Gastroesophageal sphincter (tissue), 4 donors: ENCODE data around the gene C1orf167. TPM values are rescaled to one million over a fixed set of nuclear protein-coding genes. Genes with fewer than 3 reads are reported as not detected.

Experiments
- ATAC-seq: fragments of 150-250 bp; one replicate; pipeline ENCODE4 v1.9.1; 2016; ENCODE audit warnings: mild to moderate bottlenecking, moderate library complexity
- H3K27ac ChIP-seq, 4 donors: fragments of 200-600 bp; sonication (generic) in 3 of 4; 1 replicate in 3 of 4; 2 replicates in 1 of 4; pipeline ENCODE4 v1.5.1; 2016 to 2019
- H3K27me3 ChIP-seq: fragments of 200-600 bp; sonication (generic); one replicate; pipeline ENCODE4 v1.5.1; 2019
- H3K36me3 ChIP-seq, 2 donors: fragments of 200-600 bp; sonication (generic); one replicate each; pipeline ENCODE4 v1.5.1; 2019; ENCODE audit warnings: control low read depth in 1 of 2
- H3K4me1 ChIP-seq, 3 donors: fragments of 200-600 bp; sonication (generic); 1 replicate in 2 of 3; 2 replicates in 1 of 3; pipeline ENCODE4 v1.5.1; 2016 to 2019; ENCODE audit warnings: control low read depth in 2 of 3
- H3K4me3 ChIP-seq, 2 donors: fragments of 200-600 bp; sonication (generic); one replicate each; pipeline ENCODE4 v1.5.1; 2019; ENCODE audit warnings: mild to moderate bottlenecking in 1 of 2, moderate library complexity in 1 of 2
- H3K9me3 ChIP-seq, 3 donors: fragments of 200-600 bp; sonication (generic); one replicate each; pipeline ENCODE4 v1.5.1; 2017 to 2019; ENCODE audit warnings: control low read depth in 2 of 3
- EP300 ChIP-seq: sonication (generic); formaldehyde crosslinking; IDR thresholded peaks from one replicate; pipeline ENCODE4 v1.6.1; 2017; ENCODE audit warnings: antibody characterized with exemption, mild to moderate bottlenecking
- POLR2A ChIP-seq, 2 donors: fragments of 450-650 bp; IDR thresholded peaks; one replicate each; pipeline ENCODE4 v1.6.1; 2017; ENCODE audit warnings: antibody characterized with exemption in 2 of 2, mild to moderate bottlenecking in 2 of 2, moderate library complexity in 1 of 2
- POLR2AphosphoS5 ChIP-seq: sonication (generic); formaldehyde crosslinking; IDR thresholded peaks from one replicate; pipeline ENCODE4 v1.6.1; 2017; ENCODE audit warnings: antibody characterized with exemption
- WGBS, 2 donors: methylation state at CpG; one replicate each; pipeline ENCODE4 v1.1.5; 2018; ENCODE audit warnings: low coverage in 1 of 2; 5-methylcytosine and 5-hydroxymethylcytosine counted together
- total RNA-seq, 4 donors: library from RNA; depleted of rRNA; stranded (reverse); fragments of >200 nt; gene quantifications; one replicate each; pipeline ENCODE4 v1.1.0, GENCODE V29; 2016
- TF ChIP-seq, protein P1 (sequence below), 4 experiments: fragments of 200-600 bp in 2 of 4; fragments of 450-650 bp in 2 of 4; sonication (generic) in 1 of 4; IDR thresholded peaks; one replicate each; pipeline ENCODE4 v1.5.1; 2017 to 2019; ENCODE audit warnings: antibody characterized with exemption in 4 of 4, mild to moderate bottlenecking in 2 of 4, moderate library complexity in 2 of 4

Gene C1orf167
- total RNA-seq, 4 donors from 2014 or later: 0.35 to 1.4 (median 0.75) TPM

DNA sequence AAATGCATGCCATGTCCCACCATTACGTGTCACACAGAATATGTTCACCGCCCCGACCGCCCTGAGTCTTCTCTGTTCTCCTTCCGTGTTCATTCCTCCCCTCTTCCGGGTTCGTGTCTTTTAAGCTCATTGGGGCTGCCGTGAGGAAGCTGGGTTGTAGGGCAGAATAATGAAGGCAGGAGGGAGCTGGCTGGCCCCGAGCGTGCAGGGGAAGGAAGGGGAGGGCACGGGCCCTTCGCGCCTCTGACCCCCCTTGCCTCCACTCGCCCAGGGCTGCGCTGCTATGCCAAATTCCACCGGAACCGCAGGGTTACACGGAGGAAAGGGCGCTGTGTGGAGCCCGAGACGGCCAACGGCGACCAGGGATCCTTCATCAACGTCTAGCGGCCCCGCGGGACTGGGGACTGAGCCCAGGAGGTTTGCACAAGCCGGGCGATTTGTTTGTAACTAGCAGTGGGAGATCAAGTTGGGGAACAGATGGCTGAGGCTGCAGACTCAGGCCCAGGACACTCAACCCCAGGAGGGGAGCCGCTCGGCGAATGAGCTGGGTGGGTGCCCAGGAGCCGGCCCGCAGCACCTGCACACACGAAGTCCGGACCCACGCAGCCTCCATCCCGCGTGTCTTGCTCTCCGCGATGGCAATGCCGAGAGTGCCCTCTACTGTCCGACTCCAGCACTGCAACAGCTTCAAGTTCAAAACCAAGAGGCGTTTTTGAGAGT is 42.5 kb upstream of the C1orf167 start:
- TF ChIP-seq, protein P1, sequence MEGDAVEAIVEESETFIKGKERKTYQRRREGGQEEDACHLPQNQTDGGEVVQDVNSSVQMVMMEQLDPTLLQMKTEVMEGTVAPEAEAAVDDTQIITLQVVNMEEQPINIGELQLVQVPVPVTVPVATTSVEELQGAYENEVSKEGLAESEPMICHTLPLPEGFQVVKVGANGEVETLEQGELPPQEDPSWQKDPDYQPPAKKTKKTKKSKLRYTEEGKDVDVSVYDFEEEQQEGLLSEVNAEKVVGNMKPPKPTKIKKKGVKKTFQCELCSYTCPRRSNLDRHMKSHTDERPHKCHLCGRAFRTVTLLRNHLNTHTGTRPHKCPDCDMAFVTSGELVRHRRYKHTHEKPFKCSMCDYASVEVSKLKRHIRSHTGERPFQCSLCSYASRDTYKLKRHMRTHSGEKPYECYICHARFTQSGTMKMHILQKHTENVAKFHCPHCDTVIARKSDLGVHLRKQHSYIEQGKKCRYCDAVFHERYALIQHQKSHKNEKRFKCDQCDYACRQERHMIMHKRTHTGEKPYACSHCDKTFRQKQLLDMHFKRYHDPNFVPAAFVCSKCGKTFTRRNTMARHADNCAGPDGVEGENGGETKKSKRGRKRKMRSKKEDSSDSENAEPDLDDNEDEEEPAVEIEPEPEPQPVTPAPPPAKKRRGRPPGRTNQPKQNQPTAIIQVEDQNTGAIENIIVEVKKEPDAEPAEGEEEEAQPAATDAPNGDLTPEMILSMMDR (IDR thresholded peaks at IDR 0.05): peak; percentile 89 to 93 (median 92)
- TF ChIP-seq EP300: no peak
- peak overlapping the region in 3 of 4 donors; percentile 20 to 56 (median 26) for H3K27ac ChIP-seq
- peak overlapping the region; percentile 12 to 46 for H3K4me3 ChIP-seq
- peaks cover 0 to 35% (median 0%) of the 10 kb centered on the region in 3 donors for H3K4me1 ChIP-seq
- peaks cover 19% of the 10 kb centered on the region for H3K27me3 ChIP-seq
- 4 to 28% methylated on average over 6 to 10 of the region's 44 CpGs for WGBS, 2 donors
- ATAC-seq: peak; percentile 72
- no peaks in the 10 kb centered on the region for H3K9me3 ChIP-seq
- no peaks in the 10 kb centered on the region for H3K36me3 ChIP-seq

DNA sequence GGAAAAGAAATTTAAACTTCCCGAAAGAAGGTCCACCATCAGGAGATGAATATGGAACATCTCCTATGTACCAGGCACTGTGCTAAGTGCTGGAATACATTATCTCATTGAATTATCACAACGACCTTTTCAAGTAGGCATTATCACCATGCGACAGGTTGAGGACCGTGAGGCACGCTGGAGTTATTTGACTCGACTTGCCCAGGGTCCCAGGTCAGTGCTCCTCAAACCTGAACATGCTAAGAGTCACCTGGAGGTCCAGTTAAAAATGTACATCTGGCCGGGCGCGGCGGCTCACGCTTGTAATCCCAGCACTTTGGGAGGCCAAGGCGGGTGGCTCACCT is 42.0 kb upstream of the C1orf167 start:
- 56 to 76% methylated on average over 6 to 9 of the region's 12 CpGs for WGBS, 2 donors
- Histone ChIP-seq H3K4me3 (peak overlapping the region in 1 of 2 donors; percentile 46), H3K27me3 (peaks cover 14% of the 10 kb centered on the region), H3K27ac (no peak overlapping the region), H3K36me3 (no peaks in the 10 kb centered on the region), H3K9me3 (no peaks in the 10 kb centered on the region), H3K4me1 (peaks cover 0 to 35% (median 0%) of the 10 kb centered on the region in 3 donors)
- ATAC-seq: peak; percentile 7
- no peak for TF ChIP-seq POLR2AphosphoS5
- TF ChIP-seq, protein P1 (IDR thresholded peaks at IDR 0.05): no peak
- no peak for TF ChIP-seq EP300
- TF ChIP-seq POLR2A (IDR thresholded peaks at IDR 0.05): no peak

DNA sequence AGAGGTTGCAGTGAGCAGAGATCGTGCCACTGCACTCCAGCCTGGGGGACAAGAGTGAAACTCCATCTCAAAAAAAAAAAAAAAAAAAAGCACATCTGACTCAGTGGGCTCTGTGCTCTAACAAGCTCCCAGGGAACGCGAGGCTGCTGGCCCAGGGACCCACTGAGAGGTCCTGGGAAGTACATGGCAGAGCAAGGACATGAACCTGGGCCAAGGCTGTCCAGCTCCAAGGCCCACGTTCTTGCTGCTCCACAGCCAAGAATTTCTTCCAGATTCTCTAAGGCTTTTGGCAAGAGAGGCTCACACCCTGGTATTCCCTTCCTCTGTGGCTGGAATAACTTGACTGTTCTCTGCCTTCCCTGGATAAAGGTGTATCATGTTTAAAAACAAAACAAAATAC is 41.5 kb upstream of the C1orf167 start:
- Histone ChIP-seq H3K9me3 (no peaks in the 10 kb centered on the region), H3K4me3 (no peak overlapping the region), H3K36me3 (no peaks in the 10 kb centered on the region), H3K4me1 (peaks cover 0 to 35% (median 0%) of the 10 kb centered on the region in 3 donors), H3K27ac (no peak overlapping the region), H3K27me3 (peaks cover 9% of the 10 kb centered on the region)
- peak; percentile 27 for ATAC-seq
- TF ChIP-seq EP300 (no peak), POLR2A (IDR thresholded peaks at IDR 0.05) (no peak), POLR2AphosphoS5 (no peak)
- TF ChIP-seq, protein P1 (IDR thresholded peaks at IDR 0.05): no peak
- WGBS, 2 donors: 0 to 22% methylated on average over 1 to 3 of the region's 4 CpGs

DNA sequence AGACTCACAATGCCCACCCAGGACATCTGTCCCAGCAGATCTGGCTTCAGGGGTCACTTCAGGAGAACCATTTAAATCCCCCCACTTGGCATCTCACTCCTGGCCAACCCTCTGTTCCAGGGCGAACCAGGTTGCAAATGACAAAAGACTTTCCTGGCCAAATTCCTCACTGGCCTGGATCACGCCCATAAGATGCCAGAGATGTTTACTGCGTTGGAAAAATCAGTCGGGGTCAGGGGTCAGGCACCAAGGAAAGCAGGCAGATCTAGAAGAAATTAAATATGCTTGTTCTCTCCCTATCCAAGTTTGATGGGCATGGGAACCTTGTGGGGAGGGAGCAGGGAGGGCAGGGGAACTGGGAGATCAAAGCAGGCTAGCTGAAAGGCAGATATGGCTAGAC is 40.7 kb upstream of the C1orf167 start:
- no peak overlapping the region for H3K4me3 ChIP-seq
- H3K36me3 ChIP-seq: no peaks in the 10 kb centered on the region
- peaks cover 0 to 35% (median 0%) of the 10 kb centered on the region in 3 donors for H3K4me1 ChIP-seq
- H3K27ac ChIP-seq: no peak overlapping the region
- H3K9me3 ChIP-seq: no peaks in the 10 kb centered on the region
- no peak for ATAC-seq
- WGBS, 2 donors: 90% methylated on average over 2 of the region's 4 CpGs; no CpG with 5 or more reads in 1 of the 2 donors
- peaks cover under 1% of the 10 kb centered on the region for H3K27me3 ChIP-seq
- TF ChIP-seq EP300 (no peak), POLR2AphosphoS5 (no peak), POLR2A (IDR thresholded peaks at IDR 0.05) (no peak)
- TF ChIP-seq, protein P1 (IDR thresholded peaks at IDR 0.05): no peak

DNA sequence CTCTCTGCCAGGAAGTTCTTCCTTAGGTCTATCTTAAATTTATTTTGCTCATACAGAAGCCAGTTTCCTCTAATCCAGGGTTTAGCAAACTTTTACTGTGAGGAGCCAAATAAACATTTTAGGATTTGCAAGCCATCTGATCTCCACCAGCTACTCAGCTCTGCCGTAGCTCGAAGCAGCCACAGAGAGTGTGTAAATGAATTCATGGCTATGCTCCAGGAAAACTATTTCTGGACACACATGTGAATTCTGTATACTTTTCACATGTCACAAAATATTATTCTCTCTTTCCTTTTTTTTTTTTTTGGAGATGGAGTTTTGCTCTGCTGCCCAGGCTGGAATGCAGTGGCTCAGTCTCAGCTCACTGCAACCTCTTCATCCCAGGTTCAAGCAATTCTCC is 39.5 kb upstream of the C1orf167 start:
- no peaks in the 10 kb centered on the region for H3K36me3 ChIP-seq
- H3K4me3 ChIP-seq: no peak overlapping the region
- 0 to 14% methylated on average over 2 of the region's 2 CpGs for WGBS, 2 donors
- TF ChIP-seq POLR2A (IDR thresholded peaks at IDR 0.05): no peak
- TF ChIP-seq EP300: no peak
- peak; percentile 55 for TF ChIP-seq POLR2AphosphoS5
- TF ChIP-seq, protein P1 (IDR thresholded peaks at IDR 0.05): no peak
- H3K27me3 ChIP-seq: no peaks in the 10 kb centered on the region
- H3K4me1 ChIP-seq: peaks cover 0 to 35% (median 0%) of the 10 kb centered on the region in 3 donors
- ATAC-seq: no peak
- H3K9me3 ChIP-seq: no peaks in the 10 kb centered on the region
- peak overlapping the region in 1 of 4 donors; percentile 32 for H3K27ac ChIP-seq
